Karpas-422 (cell line): Measurements from ENCODE around the gene PARVB. TPM values are rescaled to one million over a fixed set of nuclear protein-coding genes. Genes with fewer than 3 reads are reported as not detected.

Experiments used
- DNase-seq: peaks from one replicate; pipeline ENCODE4 v3.0.0-alpha.2; 2015
- H2AFZ ChIP-seq: fragments of 200-600 bp; sonication (generic); 2 replicates; pipeline ENCODE4 v1.6.1; 2014; ENCODE audit warnings: antibody characterized with exemption, low read length, mixed read lengths
- H3K27ac ChIP-seq: fragments of 200-600 bp; sonication (generic); 2 replicates; pipeline ENCODE4 v1.5.1; 2014; ENCODE audit warnings: mild to moderate bottlenecking, low read length, moderate library complexity
- H3K27me3 ChIP-seq: fragments of 200-600 bp; sonication (generic); 2 replicates; pipeline ENCODE4 v1.6.1; 2014; ENCODE audit warnings: low read length, mixed read lengths
- H3K36me3 ChIP-seq: fragments of 200-600 bp; sonication (generic); 2 replicates; pipeline ENCODE4 v1.6.1; 2014; ENCODE audit warnings: low read length, mixed read lengths; ENCODE audit not compliant: insufficient read depth
- H3K4me1 ChIP-seq: fragments of 200-600 bp; sonication (generic); 2 replicates; pipeline ENCODE4 v1.6.1; 2014; ENCODE audit warnings: mild to moderate bottlenecking, low read length, mixed read lengths
- H3K4me2 ChIP-seq: fragments of 200-600 bp; sonication (generic); 2 replicates; pipeline ENCODE4 v1.6.1; 2014; ENCODE audit warnings: low read length, low read depth, mild to moderate bottlenecking; ENCODE audit not compliant: poor library complexity, severe bottlenecking
- H3K4me3 ChIP-seq: fragments of 200-600 bp; sonication (generic); 2 replicates; pipeline ENCODE4 v1.5.1; 2014; ENCODE audit warnings: mild to moderate bottlenecking, antibody characterized with exemption, low read length, mixed read lengths
- H3K79me2 ChIP-seq: fragments of 200-600 bp; sonication (generic); 2 replicates; pipeline ENCODE4 v1.6.1; 2014; ENCODE audit warnings: mild to moderate bottlenecking, low read length, mixed read lengths
- H3K9ac ChIP-seq: fragments of 200-600 bp; sonication (generic); 2 replicates; pipeline ENCODE4 v1.6.0; 2014; ENCODE audit warnings: low read length
- H3K9me2 ChIP-seq: fragments of 200-600 bp; sonication (generic), shearing (Covaris generic); replicated peaks from 2 replicates; pipeline ENCODE4 v1.6.0; 2014; ENCODE audit warnings: mild to moderate bottlenecking, low read length, moderate library complexity; ENCODE audit not compliant: insufficient read depth
- H3K9me3 ChIP-seq: fragments of 300-700, 200-600 bp; sonication (generic); 2 replicates; pipeline ENCODE4 v1.6.1; 2014; ENCODE audit warnings: low read length, mixed read lengths
- H4K20me1 ChIP-seq: fragments of 200-600 bp; sonication (generic); 2 replicates; pipeline ENCODE4 v1.6.1; 2014; ENCODE audit warnings: mild to moderate bottlenecking, antibody characterized with exemption, low read length, low read depth; ENCODE audit not compliant: insufficient read depth
- total RNA-seq: library from RNA; depleted of rRNA; stranded (reverse); fragments of >200 nt; shearing (Covaris generic); gene quantifications from 2 replicates; pipeline ENCODE4 v1.2.3, GENCODE V29; 2014; ENCODE audit warnings: low replicate concordance

Gene PARVB
- total RNA-seq, 1 experiment from 2014 or later = 24.9 TPM

DNA sequence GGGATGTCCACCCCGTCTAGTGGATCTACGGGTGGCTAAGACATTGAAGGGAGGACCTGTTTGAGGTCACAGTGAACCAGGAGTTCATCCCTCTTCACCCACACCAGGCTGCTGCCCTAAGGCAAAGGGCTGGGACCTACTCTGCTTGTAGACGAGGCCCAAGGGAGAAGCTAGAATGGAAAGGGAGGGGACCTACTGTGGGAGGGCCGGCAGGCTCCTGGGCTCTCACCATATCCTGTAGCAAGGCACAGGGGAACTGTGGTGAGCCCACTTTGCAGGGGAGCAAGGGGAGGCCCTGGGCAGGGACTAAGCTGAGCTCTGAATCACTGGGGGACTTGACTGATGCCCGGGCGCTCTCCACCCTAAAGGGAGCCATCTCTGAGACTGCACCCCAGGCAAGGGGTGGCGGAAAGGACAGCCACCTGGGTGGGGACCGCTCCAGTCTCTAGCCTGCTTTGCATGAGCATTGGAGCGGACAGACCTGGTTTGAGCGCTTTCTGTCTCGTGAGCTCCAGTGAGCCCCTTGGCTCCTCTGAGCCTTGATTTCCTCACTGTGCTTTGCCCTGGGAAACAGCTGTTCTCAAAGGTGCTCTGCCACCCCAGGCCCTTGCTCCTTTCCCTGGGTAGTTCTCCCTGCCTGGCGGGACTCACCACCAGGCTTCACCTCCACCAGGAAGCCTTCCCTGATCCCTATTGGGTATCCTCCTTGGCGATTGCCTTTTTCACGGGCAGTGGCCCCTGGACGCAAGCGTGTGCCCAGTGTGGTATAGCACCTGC is 180.8 kb downstream of the PARVB start:
- Histone ChIP-seq H4K20me1 (peaks cover 20% of the 10 kb centered on the region; the same call in 1 of the 2 replicates), H3K9me2 (no peaks in the 10 kb centered on the region), H3K4me3 (peak overlapping the region; percentile 33; the same call in 1 of the 2 replicates), H2AFZ (no peak overlapping the region), H3K27me3 (no peaks in the 10 kb centered on the region), H3K4me1 (peaks cover 34% of the 10 kb centered on the region), H3K36me3 (no peaks in the 10 kb centered on the region), H3K27ac (peak overlapping the region; percentile 32), H3K9me3 (no peaks in the 10 kb centered on the region), H3K9ac (peak overlapping the region; percentile 12; the same call in 1 of the 2 replicates), H3K79me2 (no peaks in the 10 kb centered on the region), H3K4me2 (peak overlapping the region; percentile 61)
- peak; percentile 93 for DNase-seq

- Histone ChIP-seq H3K4me2 (peak overlapping the region; percentile 61), H3K36me3 (no peaks in the 10 kb centered on the region), H3K9me2 (no peaks in the 10 kb centered on the region), H4K20me1 (peaks cover 20% of the 10 kb centered on the region; the same call in 1 of the 2 replicates), H3K27me3 (no peaks in the 10 kb centered on the region), H3K9ac (peak overlapping the region; percentile 12; the same call in 1 of the 2 replicates), H3K9me3 (no peaks in the 10 kb centered on the region), H3K27ac (peak overlapping the region; percentile 32; the same call in 1 of the 2 replicates), H2AFZ (no peak overlapping the region), H3K79me2 (no peaks in the 10 kb centered on the region), H3K4me1 (peaks cover 34% of the 10 kb centered on the region), H3K4me3 (peak overlapping the region; percentile 33; the same call in 1 of the 2 replicates)
- DNase-seq = no peak
Observed at GRCh38 chr22:44205516-44206329, 181.6 kb downstream of the PARVB start.

- no peaks in the 10 kb centered on the region for H3K36me3 ChIP-seq
- peaks cover 17% of the 10 kb centered on the region; the same call in 1 of the 2 replicates for H4K20me1 ChIP-seq
- peaks cover 37% of the 10 kb centered on the region for H3K4me1 ChIP-seq
- no peaks in the 10 kb centered on the region for H3K79me2 ChIP-seq
- no peak overlapping the region for H3K4me2 ChIP-seq
- H3K9ac ChIP-seq = no peak overlapping the region
- H3K9me2 ChIP-seq = no peaks in the 10 kb centered on the region
- H3K4me3 ChIP-seq = no peak overlapping the region
- H2AFZ ChIP-seq = no peak overlapping the region
- no peak for DNase-seq
- no peak overlapping the region for H3K27ac ChIP-seq
- no peaks in the 10 kb centered on the region for H3K9me3 ChIP-seq
- no peaks in the 10 kb centered on the region for H3K27me3 ChIP-seq
Observed at GRCh38 chr22:44206330-44206645, 182.2 kb downstream of the PARVB start.

- H3K27me3 ChIP-seq = no peaks in the 10 kb centered on the region
- no peaks in the 10 kb centered on the region for H3K9me3 ChIP-seq
- H3K4me3 ChIP-seq = no peak overlapping the region
- H4K20me1 ChIP-seq = peaks cover 13% of the 10 kb centered on the region; the same call in 1 of the 2 replicates
- DNase-seq = no peak
- no peak overlapping the region for H3K4me2 ChIP-seq
- H3K36me3 ChIP-seq = no peaks in the 10 kb centered on the region
- no peak overlapping the region for H3K9ac ChIP-seq
- no peaks in the 10 kb centered on the region for H3K9me2 ChIP-seq
- no peak overlapping the region for H3K27ac ChIP-seq
- H3K4me1 ChIP-seq = peaks cover 37% of the 10 kb centered on the region
- no peak overlapping the region for H2AFZ ChIP-seq
- H3K79me2 ChIP-seq = no peaks in the 10 kb centered on the region
Observed at GRCh38 chr22:44206696-44207095, 182.6 kb downstream of the PARVB start.

GRCh38 chr22:44207173-44207980 is 183.3 kb downstream of the PARVB start:
- no peak overlapping the region for H3K9ac ChIP-seq
- no peak overlapping the region for H3K4me3 ChIP-seq
- H3K36me3 ChIP-seq = no peaks in the 10 kb centered on the region
- H3K4me2 ChIP-seq = no peak overlapping the region
- DNase-seq = no peak
- no peaks in the 10 kb centered on the region for H3K9me3 ChIP-seq
- peaks cover 12% of the 10 kb centered on the region; the same call in 1 of the 2 replicates for H4K20me1 ChIP-seq
- H3K79me2 ChIP-seq = no peaks in the 10 kb centered on the region
- H3K27ac ChIP-seq = no peak overlapping the region
- peaks cover 37% of the 10 kb centered on the region for H3K4me1 ChIP-seq
- no peaks in the 10 kb centered on the region for H3K27me3 ChIP-seq
- no peak overlapping the region for H2AFZ ChIP-seq
- H3K9me2 ChIP-seq = no peaks in the 10 kb centered on the region

DNA sequence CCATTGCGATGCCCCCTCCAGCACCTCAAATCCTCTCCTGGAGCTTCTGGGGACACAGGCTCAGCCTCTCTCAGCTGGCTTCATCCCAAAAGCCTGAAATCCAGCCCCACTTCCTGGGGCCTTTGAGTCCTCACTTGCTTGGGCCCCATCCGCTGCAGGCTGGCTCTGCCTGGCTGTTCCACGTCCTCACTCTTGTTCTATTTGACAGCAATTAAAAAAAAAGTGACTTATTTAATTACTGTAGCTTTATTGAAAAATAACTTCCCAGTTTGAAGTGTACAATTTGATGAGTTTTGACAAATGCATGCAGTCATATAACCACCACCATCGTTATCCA is 183.8 kb downstream of the PARVB start:
- H4K20me1 ChIP-seq = peaks cover 12% of the 10 kb centered on the region; the same call in 1 of the 2 replicates
- H3K4me1 ChIP-seq = peaks cover 37% of the 10 kb centered on the region
- no peak overlapping the region for H2AFZ ChIP-seq
- H3K4me2 ChIP-seq = no peak overlapping the region
- H3K79me2 ChIP-seq = no peaks in the 10 kb centered on the region
- H3K27me3 ChIP-seq = no peaks in the 10 kb centered on the region
- no peaks in the 10 kb centered on the region for H3K36me3 ChIP-seq
- no peak overlapping the region for H3K4me3 ChIP-seq
- H3K27ac ChIP-seq = no peak overlapping the region
- DNase-seq = no peak
- H3K9me3 ChIP-seq = no peaks in the 10 kb centered on the region
- H3K9me2 ChIP-seq = no peaks in the 10 kb centered on the region
- no peak overlapping the region for H3K9ac ChIP-seq

DNA sequence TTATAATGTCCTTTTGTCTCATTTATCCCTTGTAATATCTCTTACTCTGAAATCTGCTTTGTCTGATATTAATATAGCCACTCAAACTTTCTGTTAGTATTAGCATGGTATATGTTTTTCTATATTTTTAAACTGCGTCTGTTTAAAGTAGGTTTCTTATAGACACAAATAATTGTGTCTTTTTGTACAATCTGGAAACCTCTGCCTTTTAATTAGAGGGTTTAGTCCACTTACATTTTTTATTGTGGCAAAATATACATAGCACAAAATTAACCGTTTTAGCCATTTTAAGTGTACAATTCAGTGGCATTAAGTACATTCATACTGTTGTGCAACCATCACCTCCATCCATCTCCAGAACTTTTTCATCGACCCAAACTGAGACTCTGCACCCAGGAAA is 185.2 kb downstream of the PARVB start:
- Histone ChIP-seq H3K4me3 (no peak overlapping the region), H3K27ac (no peak overlapping the region)
- DNase-seq = no peak

More for the DNA sequence above, 185.2 kb downstream of the PARVB start:
- no peaks in the 10 kb centered on the region for H3K9me2 ChIP-seq
- H3K4me1 ChIP-seq = peaks cover 34% of the 10 kb centered on the region
- no peaks in the 10 kb centered on the region for H3K36me3 ChIP-seq
- no peak overlapping the region for H3K9ac ChIP-seq
- H3K79me2 ChIP-seq = no peaks in the 10 kb centered on the region
- no peaks in the 10 kb centered on the region for H3K9me3 ChIP-seq
- H2AFZ ChIP-seq = no peak overlapping the region
- peaks cover 11% of the 10 kb centered on the region; the same call in 1 of the 2 replicates for H4K20me1 ChIP-seq
- H3K27me3 ChIP-seq = no peaks in the 10 kb centered on the region
- no peak overlapping the region for H3K4me2 ChIP-seq
